Activated naive CD4-positive, alpha-beta T cell treated with anti-CD3 and anti-CD28 coated beads, Interleukin-2, amount 50 U/mL, for 72 hours (primary cell): ENCODE measurements around the gene CEP41. TPM values are rescaled to one million over a fixed set of nuclear protein-coding genes. Genes with fewer than 3 reads are reported as not detected.

Source experiments
- ATAC-seq, 2 donors: fragments of 150-1000 bp; cut with Tn5 transposase; 2 replicates each; pipeline ENCODE4 v1.10.0; 2021; ENCODE audit warnings: mild to moderate bottlenecking in 2 of 2, moderate library complexity in 2 of 2
- DNase-seq, 2 donors: peaks; one replicate each; pipeline ENCODE4 v3.0.0; 2021 to 2022; ENCODE audit warnings: low spot score in 2 of 2
- H3K27ac Mint-ChIP-seq, 2 donors: one replicate each; pipeline ENCODE4 v1.8.0; 2022; ENCODE audit warnings: mild to moderate bottlenecking in 2 of 2, mixed read lengths in 2 of 2
- H3K36me3 Mint-ChIP-seq, 2 donors: one replicate each; pipeline ENCODE4 v1.8.0; 2022; ENCODE audit warnings: mixed read lengths in 2 of 2
- H3K9me3 Mint-ChIP-seq, 2 donors: one replicate each; pipeline ENCODE4 v1.8.0; 2022; ENCODE audit warnings: mixed read lengths in 2 of 2
- total RNA-seq, 2 donors: library from RNA; stranded (reverse); gene quantifications; one replicate each; pipeline ENCODE4 v1.2.3, GENCODE V29; 2022

Gene CEP41
- total RNA-seq, 2 donors from 2014 or later, result 12.6 to 15.1 TPM

- no peak for ATAC-seq
Observed at GRCh38 chr7:130432886-130433285, 7.9 kb downstream of the CEP41 start.

GRCh38 chr7:130430841-130431666 is 9.8 kb downstream of the CEP41 start:
- H3K36me3 Mint-ChIP-seq, result peaks cover 0 to 2% of the 10 kb centered on the region in 2 donors
- H3K27ac Mint-ChIP-seq, result no peak overlapping the region
- H3K9me3 Mint-ChIP-seq, result no peaks in the 10 kb centered on the region
- DNase-seq (no peak), ATAC-seq (no peak)

More at GRCh38 chr7:130432886-130433285, 7.9 kb downstream of the CEP41 start:
- H3K36me3 Mint-ChIP-seq, result peaks cover 0 to 13% of the 10 kb centered on the region in 2 donors
- no peak overlapping the region for H3K27ac Mint-ChIP-seq
- DNase-seq, result no peak
- H3K9me3 Mint-ChIP-seq, result no peaks in the 10 kb centered on the region

GRCh38 chr7:130430115-130430514 is 10.7 kb downstream of the CEP41 start:
- ATAC-seq (no peak), DNase-seq (no peak)
- Mint-ChIP-seq H3K27ac (no peak overlapping the region), H3K36me3 (no peaks in the 10 kb centered on the region), H3K9me3 (no peaks in the 10 kb centered on the region)

GRCh38 chr7:130429019-130429418 is 11.8 kb downstream of the CEP41 start:
- no peak overlapping the region for H3K27ac Mint-ChIP-seq
- DNase-seq (no peak), ATAC-seq (no peak)
- H3K36me3 Mint-ChIP-seq, result no peaks in the 10 kb centered on the region
- no peaks in the 10 kb centered on the region for H3K9me3 Mint-ChIP-seq

GRCh38 chr7:130426564-130426963 is 14.3 kb downstream of the CEP41 start:
- Mint-ChIP-seq H3K27ac (no peak overlapping the region), H3K36me3 (no peaks in the 10 kb centered on the region), H3K9me3 (no peaks in the 10 kb centered on the region)
- no peak for DNase-seq
- ATAC-seq, result peak in 1 of 2 donors; percentile 28

GRCh38 chr7:130425796-130426195 is 15.0 kb downstream of the CEP41 start:
- Mint-ChIP-seq H3K36me3 (no peaks in the 10 kb centered on the region), H3K27ac (no peak overlapping the region), H3K9me3 (no peaks in the 10 kb centered on the region)
- no peak for DNase-seq
- ATAC-seq, result no peak

- Mint-ChIP-seq H3K36me3 (peaks cover 0 to 6% of the 10 kb centered on the region in 2 donors), H3K9me3 (no peaks in the 10 kb centered on the region), H3K27ac (no peak overlapping the region)
- DNase-seq, result no peak
- ATAC-seq, result no peak
Observed at GRCh38 chr7:130423501-130424037, 17.2 kb downstream of the CEP41 start.

GRCh38 chr7:130421684-130422083 is 19.1 kb downstream of the CEP41 start:
- DNase-seq (peak in 1 of 2 donors; percentile 29), ATAC-seq (peak; percentile 44 to 55)
- H3K27ac Mint-ChIP-seq, result peak overlapping the region; percentile 41 to 72
- H3K9me3 Mint-ChIP-seq, result no peaks in the 10 kb centered on the region
- peaks cover 0 to 6% of the 10 kb centered on the region in 2 donors for H3K36me3 Mint-ChIP-seq

- Mint-ChIP-seq H3K27ac (peak overlapping the region; percentile 41 to 86), H3K9me3 (no peaks in the 10 kb centered on the region), H3K36me3 (peaks cover 0 to 6% of the 10 kb centered on the region in 2 donors)
- no peak for ATAC-seq
- DNase-seq, result no peak
Observed at GRCh38 chr7:130420943-130421578, 19.8 kb downstream of the CEP41 start.

- DNase-seq (no peak), ATAC-seq (peak; percentile 16 to 70)
- Mint-ChIP-seq H3K9me3 (no peaks in the 10 kb centered on the region), H3K27ac (peak overlapping the region in 1 of 2 donors; percentile 50), H3K36me3 (peaks cover 0 to 12% of the 10 kb centered on the region in 2 donors)
Observed at GRCh38 chr7:130419658-130420057, 21.2 kb downstream of the CEP41 start.

GRCh38 chr7:130418306-130418705 is 22.5 kb downstream of the CEP41 start:
- ATAC-seq (no peak), DNase-seq (no peak)
- Mint-ChIP-seq H3K27ac (peak overlapping the region in 1 of 2 donors; percentile 90), H3K9me3 (no peaks in the 10 kb centered on the region), H3K36me3 (peaks cover 0 to 13% of the 10 kb centered on the region in 2 donors)

- H3K27ac Mint-ChIP-seq, result peak overlapping the region; percentile 56 to 90
- ATAC-seq, result peak; percentile 80 to 90
- no peaks in the 10 kb centered on the region for H3K9me3 Mint-ChIP-seq
- H3K36me3 Mint-ChIP-seq, result peaks cover 0 to 13% of the 10 kb centered on the region in 2 donors
- peak in 1 of 2 donors; percentile 36 for DNase-seq
Observed at GRCh38 chr7:130417213-130417612, 23.6 kb downstream of the CEP41 start.

GRCh38 chr7:130415006-130415405 is 25.8 kb downstream of the CEP41 start:
- Mint-ChIP-seq H3K9me3 (no peaks in the 10 kb centered on the region), H3K27ac (no peak overlapping the region), H3K36me3 (peaks cover 0 to 17% of the 10 kb centered on the region in 2 donors)
- DNase-seq (no peak), ATAC-seq (no peak)

GRCh38 chr7:130413201-130413600 is 27.6 kb downstream of the CEP41 start:
- ATAC-seq (no peak), DNase-seq (no peak)
- H3K36me3 Mint-ChIP-seq, result peaks cover 0 to 17% of the 10 kb centered on the region in 2 donors
- H3K9me3 Mint-ChIP-seq, result no peaks in the 10 kb centered on the region
- H3K27ac Mint-ChIP-seq, result no peak overlapping the region

- no peaks in the 10 kb centered on the region for H3K9me3 Mint-ChIP-seq
- no peak for ATAC-seq
Observed at GRCh38 chr7:130410868-130411541, 29.8 kb downstream of the CEP41 start.

GRCh38 chr7:130409712-130410072 is 31.1 kb downstream of the CEP41 start:
- Mint-ChIP-seq H3K9me3 (no peaks in the 10 kb centered on the region), H3K27ac (peak overlapping the region in 1 of 2 donors; percentile 6), H3K36me3 (peaks cover 0 to 11% of the 10 kb centered on the region in 2 donors)
- DNase-seq, result no peak
- no peak for ATAC-seq

More at GRCh38 chr7:130410868-130411541, 29.8 kb downstream of the CEP41 start:
- DNase-seq, result no peak
- Mint-ChIP-seq H3K36me3 (peaks cover 0 to 17% of the 10 kb centered on the region in 2 donors), H3K27ac (no peak overlapping the region)
